ENCODE measurements around the gene ABCB4.

ABCB4 gene

DNA sequence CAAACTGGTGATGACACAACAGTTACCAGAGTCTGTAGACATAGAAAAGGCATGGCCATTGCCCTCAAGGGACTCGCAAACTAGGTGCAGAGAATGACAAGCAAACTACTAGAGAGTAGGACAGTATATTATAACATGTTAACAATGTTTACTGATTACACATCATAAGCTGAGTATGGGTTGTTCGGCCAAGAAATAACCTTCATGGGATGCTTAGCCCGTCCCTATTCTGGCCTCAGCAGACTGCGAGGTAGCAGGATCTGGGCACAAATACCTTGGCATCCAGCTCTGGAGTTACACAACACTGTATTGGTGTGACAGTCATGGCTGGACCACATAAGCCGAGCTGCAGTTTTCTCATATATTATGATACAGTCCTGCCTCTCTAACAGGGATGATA is 51.4 kb downstream of the ABCB4 start:
- DNase-seq = no peak

DNA sequence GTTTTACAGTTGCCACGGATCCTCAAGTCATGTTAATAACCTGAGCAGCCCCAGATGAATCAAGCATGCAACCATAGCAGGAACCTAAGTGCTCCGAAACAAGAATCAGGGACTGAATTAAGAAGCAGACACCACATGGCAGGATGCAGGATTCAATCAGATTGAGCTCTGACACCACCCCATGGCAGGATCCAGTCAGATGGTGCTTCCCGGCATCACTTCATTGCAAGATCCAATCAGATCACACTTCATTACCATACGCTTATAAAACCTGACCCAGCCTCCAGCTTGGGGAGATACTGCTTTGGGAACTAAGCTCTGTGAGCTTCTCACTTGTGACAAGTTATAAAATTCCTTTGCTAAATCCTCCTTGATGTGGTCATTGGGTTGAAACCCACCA is 55.3 kb downstream of the ABCB4 start:
- DNase-seq = no peak

DNA sequence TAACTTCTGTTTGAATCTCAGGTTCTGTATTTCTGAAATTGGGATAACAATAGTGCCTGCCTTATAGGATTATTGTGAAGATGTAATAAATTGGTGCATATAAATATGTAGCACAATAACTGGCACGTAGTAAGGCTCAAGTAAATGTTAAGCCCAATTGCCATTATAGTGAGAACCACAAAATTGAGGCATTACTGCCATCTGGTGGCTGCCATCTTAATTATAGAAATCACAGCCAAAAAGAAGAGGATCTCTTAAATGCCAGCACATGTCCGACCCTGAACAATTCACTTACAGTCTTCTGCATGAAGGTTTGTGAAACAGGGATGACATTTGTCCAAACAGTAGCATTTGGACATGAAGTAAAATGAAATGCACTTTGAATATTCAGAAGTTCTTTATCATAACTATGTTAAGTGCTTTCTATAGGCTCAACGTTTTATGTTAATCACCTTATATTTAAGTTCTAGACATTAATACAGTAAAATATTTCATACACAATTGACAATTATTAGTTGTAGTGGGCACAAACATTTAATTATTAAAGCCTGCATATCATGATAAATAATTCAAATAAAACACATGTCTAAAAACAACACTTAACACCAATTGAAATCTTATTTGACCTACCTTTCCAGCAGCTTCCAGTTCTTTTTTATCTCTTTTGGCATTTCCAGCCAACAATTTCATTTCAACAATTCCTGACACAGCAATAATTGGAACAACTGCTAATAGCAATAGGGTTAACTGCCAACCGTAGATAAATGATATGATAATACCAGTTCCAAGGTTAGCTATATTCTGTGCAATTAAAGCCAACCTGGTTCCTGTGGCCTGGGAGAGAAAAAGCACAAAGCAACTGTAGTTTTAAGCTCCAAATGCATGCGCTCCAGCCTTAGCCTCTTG is 58.5 kb downstream of the ABCB4 start:
- peak in 38 of 56 donors; percentile 0 to 84 (median 17) for DNase-seq

DNA sequence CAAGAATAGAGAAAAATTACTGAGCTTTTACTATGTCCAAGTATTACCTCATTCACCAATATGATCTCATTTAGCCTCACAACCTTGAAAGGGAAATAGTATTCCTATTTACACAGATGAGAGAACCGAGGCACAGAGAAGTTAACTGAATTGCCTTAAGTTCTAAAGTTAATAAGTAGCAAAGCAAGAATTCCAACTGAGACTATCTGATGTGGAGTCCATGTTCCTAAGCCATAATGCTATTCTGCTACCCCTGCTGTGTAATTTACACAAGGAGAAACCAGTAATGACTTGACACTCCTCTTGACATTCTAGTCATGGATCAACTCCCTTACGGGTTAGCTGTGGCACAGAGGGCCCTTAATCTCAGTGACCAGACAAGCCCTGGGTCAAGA is 60.7 kb downstream of the ABCB4 start:
- no peak for DNase-seq

DNA sequence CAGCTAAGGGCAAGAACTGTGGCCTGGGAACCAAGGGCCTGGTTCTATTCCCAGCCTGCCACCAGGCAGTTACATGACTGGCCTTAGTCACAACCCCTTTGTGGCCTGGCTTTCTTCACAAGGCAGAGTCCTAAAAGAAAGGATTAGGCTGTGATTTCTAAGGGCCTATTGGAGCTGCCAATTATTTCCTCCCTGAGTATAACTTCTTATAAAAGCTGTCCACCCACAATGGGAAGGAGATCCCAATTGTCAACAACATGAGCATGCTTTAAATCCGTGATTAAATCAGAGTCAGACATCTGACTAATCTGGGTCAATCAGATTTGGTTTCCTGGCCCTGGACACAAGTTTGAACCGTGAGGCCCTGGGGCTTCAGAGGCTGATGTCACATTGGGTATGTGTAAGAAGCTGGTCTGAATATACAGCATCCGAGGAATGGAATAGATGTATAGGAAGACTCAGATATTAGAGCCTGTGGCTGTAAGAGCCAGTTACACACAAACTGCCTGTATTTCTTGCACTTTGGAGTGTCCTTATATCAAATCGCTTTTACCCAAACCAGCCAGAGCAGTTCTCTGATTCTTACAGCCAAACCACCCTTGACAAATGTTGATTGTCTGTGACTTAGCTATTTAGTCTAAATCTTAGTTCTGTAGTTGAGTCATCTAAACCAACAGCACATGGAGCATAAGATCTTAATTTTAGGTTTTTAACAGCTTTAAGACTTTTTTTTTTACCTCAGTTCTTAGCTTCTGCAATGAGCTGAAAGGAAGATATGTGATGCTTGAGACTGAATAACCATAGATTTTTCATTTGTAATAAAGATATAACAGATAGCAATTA is 61.3 kb downstream of the ABCB4 start:
- peak in 1 of 56 donors; percentile 5 for DNase-seq

DNA sequence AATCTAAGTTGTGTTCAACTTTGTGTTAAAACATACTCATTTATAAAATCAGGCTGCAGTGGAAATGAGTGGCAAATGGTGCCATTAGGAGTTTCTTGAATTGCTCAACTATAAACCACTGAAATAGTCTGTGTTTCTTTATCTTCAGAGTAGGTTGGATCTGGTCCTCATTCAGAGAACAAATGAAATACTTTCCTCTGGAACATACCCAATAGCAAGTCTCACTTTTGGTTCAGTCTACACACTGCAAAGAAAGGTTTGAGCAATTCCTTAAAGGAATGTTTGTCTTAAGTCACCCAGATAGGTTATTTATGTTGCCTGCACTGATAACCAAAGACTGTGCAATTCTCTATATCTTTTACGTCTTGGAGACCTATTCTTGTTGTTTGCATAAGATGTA is 62.5 kb downstream of the ABCB4 start:
- DNase-seq = no peak

DNA sequence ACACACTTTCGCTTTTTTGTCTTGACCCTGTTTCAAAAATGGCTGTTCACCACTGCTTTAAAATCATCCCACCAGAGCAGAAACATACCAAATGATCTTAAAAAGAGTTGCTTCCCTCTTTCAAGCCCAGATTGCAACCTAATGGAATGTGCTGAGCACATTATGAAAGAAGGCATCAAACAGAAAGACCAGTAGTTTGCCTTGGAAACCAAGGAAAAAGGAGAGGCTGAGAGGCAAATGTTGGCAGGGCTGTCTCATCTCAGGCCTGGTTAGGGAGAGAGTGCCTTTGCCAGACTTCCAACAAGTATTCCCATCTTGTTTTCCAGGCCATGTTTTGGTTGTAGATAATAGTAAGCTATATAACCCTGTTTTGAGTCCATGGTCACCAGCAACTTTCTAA is 64.3 kb downstream of the ABCB4 start:
- DNase-seq = no peak

DNA sequence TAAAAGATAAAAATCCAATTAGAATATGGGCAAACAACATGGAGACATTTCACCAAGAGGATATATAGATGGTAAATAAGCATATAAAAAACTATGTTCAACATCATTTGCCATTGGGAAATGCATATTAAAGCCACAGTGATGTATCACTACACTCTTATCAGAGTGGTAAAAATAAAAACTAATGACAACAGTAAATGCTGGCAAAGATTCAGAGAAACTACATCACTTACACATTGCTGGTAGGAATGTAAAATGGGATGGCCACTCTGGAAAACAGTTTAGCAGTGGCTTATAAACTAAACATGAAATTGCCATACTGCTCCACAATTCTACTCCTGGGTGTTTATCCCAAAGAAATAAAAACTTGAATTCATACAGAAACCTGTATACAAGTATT is 70.8 kb downstream of the ABCB4 start:
- no peak for DNase-seq

DNA sequence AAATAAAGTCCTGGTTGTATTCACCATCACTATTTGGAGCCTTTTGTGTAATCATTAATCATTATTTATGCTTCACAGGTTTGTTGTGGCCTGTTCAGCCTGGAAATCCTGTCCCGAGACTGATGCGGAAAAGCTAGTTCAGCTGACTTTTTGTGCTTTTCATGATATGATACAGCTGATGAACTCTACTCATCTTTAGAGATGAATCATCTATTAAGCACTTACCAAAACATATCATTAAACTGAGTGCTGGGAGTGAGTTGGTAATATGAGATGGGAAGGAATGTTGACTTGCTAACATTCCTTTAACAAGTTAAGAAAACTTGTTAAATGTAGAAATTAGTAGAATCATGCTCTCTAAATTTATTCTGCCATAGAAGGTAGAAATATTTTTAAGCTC is 77.0 kb downstream of the ABCB4 start:
- DNase-seq = no peak

DNA sequence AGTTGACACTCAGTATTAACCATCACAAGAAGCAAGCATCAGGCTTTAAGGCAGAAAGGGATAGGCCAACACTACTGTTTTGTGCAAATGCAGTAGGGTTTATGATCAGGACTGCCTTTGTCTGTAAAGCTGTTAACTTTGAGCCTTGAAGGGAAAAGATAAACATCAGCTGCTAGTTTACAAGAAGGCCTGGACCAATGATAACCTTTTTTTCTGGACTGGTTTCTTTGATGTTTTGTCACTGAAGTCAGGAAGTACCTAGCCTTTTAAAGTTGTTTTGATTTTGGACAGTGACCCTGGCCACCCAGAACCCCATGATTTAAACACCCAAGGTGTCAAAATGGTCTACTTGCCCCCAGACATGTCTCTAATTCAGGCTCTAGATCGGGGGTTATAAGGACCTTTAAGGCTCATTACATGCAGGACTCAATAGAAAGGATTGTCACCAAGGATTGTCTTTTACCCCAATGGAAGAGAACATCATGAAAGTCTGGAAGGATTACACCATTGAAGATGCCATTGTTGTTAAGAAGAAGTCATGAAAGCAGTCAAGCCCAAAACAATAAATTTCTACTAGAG is 79.9 kb downstream of the ABCB4 start:
- DNase-seq = no peak

DNA sequence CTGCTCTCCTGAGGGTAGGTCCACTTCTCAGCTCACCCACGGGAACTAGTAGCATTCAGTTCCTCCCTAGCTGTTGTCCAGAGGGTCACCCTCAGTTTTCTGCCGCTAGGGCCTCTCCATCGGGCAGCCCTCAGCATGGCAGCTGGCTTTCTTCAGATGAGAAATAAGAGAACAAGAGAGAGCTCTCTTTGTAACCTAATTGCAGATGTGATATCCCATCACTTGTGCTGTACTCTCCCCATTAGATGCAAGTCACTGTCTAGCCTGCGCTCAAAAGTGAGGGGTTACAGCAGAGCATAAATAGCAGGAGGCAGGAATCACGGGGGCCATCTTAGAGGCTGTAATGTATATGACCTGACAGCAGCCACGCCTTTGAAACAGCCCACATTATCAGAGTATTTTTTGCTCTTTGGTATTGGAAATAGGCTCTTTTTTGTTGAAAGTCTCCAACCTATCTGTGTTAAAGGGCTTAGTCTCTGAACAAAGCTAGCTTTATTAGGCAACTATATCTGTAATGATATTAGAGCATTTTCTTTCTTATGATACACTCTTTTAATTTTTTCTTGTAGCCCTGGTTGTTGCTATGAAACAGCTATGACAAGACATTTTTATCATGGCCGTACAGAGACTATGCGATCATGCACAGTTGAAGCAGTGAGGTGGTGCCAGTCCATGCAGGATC is 84.3 kb downstream of the ABCB4 start:
- DNase-seq = no peak

DNA sequence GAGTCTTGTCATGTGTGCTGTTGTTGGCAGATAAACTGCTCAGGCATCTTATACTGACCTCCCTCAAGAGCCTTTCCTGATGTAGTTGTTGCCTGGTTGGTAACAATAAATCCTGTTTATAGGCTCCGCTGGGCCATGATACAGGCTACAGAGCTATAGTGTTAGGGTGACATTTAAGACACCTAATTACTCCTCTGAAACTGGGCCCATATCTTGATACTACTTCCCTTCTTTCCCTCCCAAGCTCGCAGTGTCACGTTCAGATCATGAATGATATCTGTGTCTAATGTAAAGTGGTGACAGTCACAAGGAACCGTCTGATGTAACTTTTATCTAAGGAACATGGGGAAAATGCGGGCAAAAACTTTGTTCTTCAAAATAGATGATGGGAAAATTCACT is 94.6 kb downstream of the ABCB4 start:
- DNase-seq = no peak

DNA sequence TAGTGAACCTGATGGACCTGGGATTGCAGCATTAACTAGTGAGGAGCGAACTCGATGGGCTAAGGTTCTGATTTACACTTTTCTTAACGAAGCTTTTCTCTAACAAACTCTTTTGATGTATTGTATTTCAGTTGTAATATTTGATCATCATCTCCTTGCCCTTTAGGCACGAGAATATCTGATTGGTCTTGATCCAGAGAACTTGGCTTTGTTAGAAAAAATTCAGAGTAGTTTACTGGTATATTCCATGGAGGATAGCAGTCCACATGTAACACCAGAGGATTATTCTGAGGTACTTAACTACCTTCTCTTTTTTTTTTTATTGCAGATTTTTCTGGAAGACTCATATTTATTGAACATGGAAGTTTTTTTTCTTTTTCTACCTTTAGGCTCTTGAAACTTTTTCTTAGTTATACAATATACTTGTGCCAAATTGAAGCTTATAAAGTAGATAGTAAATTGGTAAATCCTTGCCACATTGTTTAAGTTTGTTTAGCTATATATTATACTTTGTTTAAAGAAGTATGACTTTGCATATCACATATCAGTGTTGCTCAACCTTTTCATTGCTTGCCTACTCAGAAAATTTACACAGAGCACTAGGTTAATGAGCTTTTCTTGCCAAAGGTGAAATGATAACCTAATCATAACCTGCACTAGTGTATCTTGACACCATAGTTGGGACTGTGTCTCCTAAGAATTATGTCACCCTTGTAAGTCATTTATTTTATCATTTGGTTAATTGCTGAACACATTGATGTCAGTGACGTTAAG is 99.6 kb downstream of the ABCB4 start:
- no peak for DNase-seq

DNA sequence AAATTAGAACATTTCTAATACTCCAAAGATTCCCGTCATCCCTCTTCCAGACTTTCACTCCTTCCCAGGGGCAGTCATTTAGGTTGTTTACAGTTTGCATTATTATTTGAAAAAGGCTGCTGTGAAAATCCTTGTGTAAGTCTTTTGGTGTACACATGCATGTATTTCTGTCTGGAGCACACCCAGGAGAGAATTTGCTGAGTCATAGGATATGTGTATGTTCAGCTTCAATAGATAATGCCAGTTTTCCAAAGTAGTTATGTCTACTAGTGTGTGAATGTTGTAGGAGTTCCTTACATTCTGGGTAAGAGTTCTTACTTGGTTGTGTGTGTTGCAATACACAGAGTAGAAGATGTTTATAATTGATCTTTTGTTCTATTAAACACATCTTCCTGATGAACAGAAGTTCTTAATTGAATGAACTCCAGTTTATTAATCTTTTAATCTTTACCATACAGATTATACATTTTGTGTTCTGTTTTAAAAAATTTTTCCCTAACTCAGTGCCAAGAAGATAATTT is 104.8 kb downstream of the ABCB4 start:
- DNase-seq = no peak

DNA sequence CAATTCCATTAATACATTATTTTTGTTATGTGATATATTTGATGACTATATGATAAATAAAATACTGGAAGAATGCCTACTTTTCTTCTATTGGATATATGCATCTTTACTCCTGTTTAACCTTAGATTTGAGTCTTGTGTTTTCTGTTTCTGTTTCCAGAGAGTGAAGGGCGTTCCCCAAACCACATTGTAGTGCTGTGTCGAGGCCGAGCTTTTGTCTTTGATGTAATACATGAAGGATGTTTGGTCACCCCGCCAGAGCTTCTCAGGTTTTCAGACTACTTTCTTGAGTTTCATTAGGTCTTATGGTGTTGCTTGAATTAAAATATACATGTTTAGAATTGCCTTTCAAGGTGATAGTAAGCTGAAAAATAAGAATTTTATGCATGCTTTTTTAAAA is 106.3 kb downstream of the ABCB4 start:
- DNase-seq = no peak

DNA sequence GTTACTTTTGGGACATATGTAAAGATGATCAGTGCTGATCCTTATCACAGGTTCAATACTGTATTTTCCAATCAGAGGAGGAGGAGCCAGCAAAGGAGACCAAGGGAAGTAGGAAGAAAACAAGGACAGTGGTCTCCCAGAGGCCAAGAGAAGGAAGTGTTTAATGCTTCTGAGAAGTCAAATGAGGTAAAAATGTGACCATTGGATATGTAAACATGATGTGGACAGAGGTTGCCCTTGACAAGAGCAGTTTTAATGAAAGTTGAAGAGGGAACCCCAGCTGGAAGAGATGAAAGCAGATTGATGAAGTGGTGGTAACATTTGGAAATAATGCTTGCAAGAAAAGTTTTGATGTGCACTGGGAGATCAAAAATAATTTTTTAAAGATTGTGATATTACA is 111.2 kb downstream of the ABCB4 start:
- no peak for DNase-seq

DNA sequence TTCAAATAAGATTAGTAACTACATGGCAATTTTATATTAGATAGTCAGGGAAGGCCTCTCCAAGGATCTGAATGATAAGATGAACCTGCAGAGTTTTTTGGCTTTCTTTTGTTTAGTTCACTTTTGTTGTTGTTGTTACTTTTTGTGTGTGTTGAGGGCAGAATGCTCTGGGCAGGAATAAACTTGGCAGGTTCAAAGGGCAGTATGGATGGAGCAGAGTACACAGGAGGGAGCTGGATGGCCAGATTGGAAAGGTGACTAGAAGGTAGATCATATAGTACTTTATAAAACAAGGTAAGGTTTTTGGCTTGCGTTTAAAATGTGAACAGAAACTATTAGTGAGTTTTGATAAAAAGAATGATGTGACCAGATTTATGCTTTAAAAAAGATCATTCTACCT is 112.1 kb downstream of the ABCB4 start:
- no peak for DNase-seq

DNA sequence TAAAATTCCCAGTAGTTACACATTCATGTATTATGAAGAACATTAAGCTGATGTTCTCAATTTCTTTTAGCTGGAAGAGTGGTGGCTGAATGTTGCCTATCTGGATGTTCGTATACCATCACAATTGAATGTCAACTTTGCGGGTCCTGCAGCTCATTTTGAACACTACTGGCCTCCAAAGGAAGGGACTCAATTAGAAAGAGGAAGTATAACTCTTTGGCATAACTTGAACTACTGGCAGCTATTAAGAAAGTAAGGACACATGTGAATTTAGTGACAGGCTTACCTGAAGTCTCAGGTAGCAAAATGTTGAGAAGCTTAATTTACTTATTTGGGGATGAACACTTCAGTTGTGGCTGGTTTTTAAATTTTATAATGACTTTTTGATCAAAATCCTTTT is 114.2 kb downstream of the ABCB4 start:
- no peak for DNase-seq

DNA sequence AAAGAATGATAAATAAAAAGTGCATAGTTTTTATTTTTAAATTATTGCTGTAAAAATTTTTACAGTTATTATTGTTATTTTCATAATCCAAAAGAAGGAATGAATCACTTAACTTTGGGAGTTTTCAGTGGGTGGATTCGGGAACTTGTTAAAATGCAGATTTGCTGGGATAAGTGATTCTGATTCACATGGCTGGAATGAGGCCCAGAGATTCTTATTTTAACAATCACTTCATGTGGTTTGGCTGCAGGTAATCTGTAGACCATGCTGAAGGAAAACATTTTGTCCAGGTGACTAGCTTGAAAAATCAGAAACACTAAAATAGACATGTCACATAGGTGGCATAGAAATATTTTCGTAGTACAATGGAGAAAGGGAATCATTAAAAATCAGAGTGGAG is 116.1 kb downstream of the ABCB4 start:
- peak in 1 of 56 donors; percentile 1 for DNase-seq

DNA sequence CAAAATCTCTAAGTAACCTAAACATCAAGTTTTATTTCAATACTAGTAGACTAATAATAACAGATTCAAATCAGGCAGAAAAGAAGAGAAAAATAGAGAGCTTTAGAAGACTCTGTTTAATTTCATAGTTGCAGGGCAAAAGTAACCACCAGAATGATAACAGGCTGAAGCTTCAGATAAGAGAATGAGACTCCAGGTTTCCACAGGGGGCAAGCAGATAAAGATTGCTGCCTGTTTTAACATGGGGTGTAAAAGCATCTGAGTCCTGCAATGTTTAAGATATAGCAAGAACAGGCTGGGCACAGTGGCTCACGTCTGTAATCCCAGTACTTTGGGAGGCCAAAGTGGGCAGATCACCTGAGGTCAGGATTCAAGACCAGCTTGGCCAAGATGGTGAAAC is 119.0 kb downstream of the ABCB4 start:
- no peak for DNase-seq

DNA sequence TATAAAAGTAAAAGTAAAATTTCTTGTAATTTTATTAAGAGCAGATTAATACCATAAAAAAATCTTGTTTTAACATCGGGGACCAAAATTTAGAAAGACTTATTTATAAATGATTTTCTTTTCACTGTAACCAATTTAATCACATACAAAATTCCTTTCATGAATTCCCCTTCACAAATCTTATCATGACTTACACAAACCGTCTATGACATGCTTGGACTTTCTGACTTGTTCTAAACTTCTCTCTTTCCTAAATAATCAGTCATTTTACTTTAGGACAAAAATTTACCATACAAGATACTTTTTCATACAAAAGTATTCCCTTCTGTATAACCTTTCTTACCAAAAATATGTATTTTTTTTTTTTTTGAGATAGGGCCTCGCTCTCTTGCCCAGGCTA is 120.7 kb downstream of the ABCB4 start:
- DNase-seq = no peak

Data from nucleus accumbens (tissue), 56 donors.